ENCODE measurements around the gene CDC6.
A peak's percentile ranks its signal among the peaks of the same experiment; 100 is the strongest.

The CDC6 gene

GRCh38 chr17:40340880-40341807, 53.5 kb downstream of the CDC6 start:
- DNase-seq (ENCODE audit: low spot score) = peak; percentile 90

- no peak for DNase-seq (ENCODE audit: low spot score)
Observed at GRCh38 chr17:40341808-40342503, 54.3 kb downstream of the CDC6 start.

GRCh38 chr17:40342504-40343218, 55.0 kb downstream of the CDC6 start:
- no peak for DNase-seq (ENCODE audit: low spot score)

GRCh38 chr17:40343219-40344119, 55.8 kb downstream of the CDC6 start:
- no peak for DNase-seq (ENCODE audit: low spot score)

GRCh38 chr17:40344421-40345160, 56.9 kb downstream of the CDC6 start:
- DNase-seq (ENCODE audit: low spot score) = no peak

- DNase-seq (ENCODE audit: low spot score) = no peak
Observed at GRCh38 chr17:40345161-40345993, 57.7 kb downstream of the CDC6 start.

GRCh38 chr17:40345994-40346764, 58.5 kb downstream of the CDC6 start:
- DNase-seq (ENCODE audit: low spot score) = no peak

- DNase-seq (ENCODE audit: low spot score) = no peak
Observed at GRCh38 chr17:40346765-40347158, 59.1 kb downstream of the CDC6 start.

- DNase-seq (ENCODE audit: low spot score) = no peak
Observed at GRCh38 chr17:40347319-40348135, 59.8 kb downstream of the CDC6 start.

- no peak for DNase-seq (ENCODE audit: low spot score)
Observed at GRCh38 chr17:40348136-40348504, 60.4 kb downstream of the CDC6 start.

- DNase-seq (ENCODE audit: low spot score) = no peak
Observed at GRCh38 chr17:40348562-40349476, 61.1 kb downstream of the CDC6 start.

GRCh38 chr17:40349477-40349894, 61.8 kb downstream of the CDC6 start:
- DNase-seq (ENCODE audit: low spot score) = no peak

- no peak for DNase-seq (ENCODE audit: low spot score)
Observed at GRCh38 chr17:40349895-40350688, 62.4 kb downstream of the CDC6 start.

GRCh38 chr17:40350689-40351358, 63.1 kb downstream of the CDC6 start:
- no peak for DNase-seq (ENCODE audit: low spot score)

GRCh38 chr17:40351359-40352236, 63.9 kb downstream of the CDC6 start:
- DNase-seq (ENCODE audit: low spot score) = no peak
